Colonic mucosa (tissue), 4 donors: Measurements from ENCODE around the gene TM9SF2. TPM values are rescaled to one million over a fixed set of nuclear protein-coding genes. Genes with fewer than 3 reads are reported as not detected.

Experiments
- DNase-seq: peaks from one replicate; pipeline ENCODE4 v3.0.0-alpha.2; 2020
- H3K27ac ChIP-seq: fragments of 200-600 bp; one replicate; pipeline ENCODE4 v1.8.0; 2021
- H3K27me3 ChIP-seq: fragments of 200-600 bp; one replicate; pipeline ENCODE4 v1.8.0; 2021
- H3K36me3 ChIP-seq: fragments of 200-600 bp; one replicate; pipeline ENCODE4 v1.8.0; 2021
- H3K4me1 ChIP-seq: fragments of 200-600 bp; one replicate; pipeline ENCODE4 v1.8.0; 2021; ENCODE audit warnings: mild to moderate bottlenecking
- H3K4me3 ChIP-seq: fragments of 200-600 bp; one replicate; pipeline ENCODE4 v1.8.0; 2021
- H3K9ac ChIP-seq, 2 donors: one replicate each; pipeline ENCODE4 v1.7.0; 2013; ENCODE audit warnings: control low read depth in 2 of 2, low read depth in 2 of 2, low read length in 2 of 2
- H3K9me3 ChIP-seq: fragments of 200-600 bp; one replicate; pipeline ENCODE4 v1.8.0; 2021
- CTCF ChIP-seq: fragments of 200-600 bp; IDR thresholded peaks from one replicate; pipeline ENCODE4 v1.8.0; 2022; ENCODE audit warnings: antibody characterized with exemption, mild to moderate bottlenecking
- intact Hi-C: fragments of 100-400 bp; cut with DNase I; formaldehyde crosslinking; loops from one replicate; pipeline ENCODE4 v1.14.1; 2022
- total RNA-seq, 2 donors: library from RNA; stranded (reverse); fragmentation: NEBNext Ultra II Directional in 1 of 2; extraction: Animal tissue kit (Norgen Biotek cat#: 25700) in 1 of 2; gene quantifications; one replicate each; pipeline ENCODE4 v1.2.1, GENCODE V29; 2021
- donor health status: healthy.
- donor health status: DM: no; HTN: no; CAD: no.
- donor health status: DM: no; HTN: no; CAD: no.

The TM9SF2 gene
- total RNA-seq, 2 donors from 2014 or later = 205 to 220 TPM

GRCh38 chr13:99516153-99516929 lies 15.1 kb downstream of the TM9SF2 start:
- Histone ChIP-seq H3K4me3 (no peak overlapping the region), H3K9ac (no peak overlapping the region), H3K27me3 (no peaks in the 10 kb centered on the region), H3K27ac (no peak overlapping the region), H3K4me1 (no peaks in the 10 kb centered on the region), H3K9me3 (no peaks in the 10 kb centered on the region), H3K36me3 (no peaks in the 10 kb centered on the region)
- intact Hi-C loops = no loop called here
- TF ChIP-seq CTCF = no peak
- no peak for DNase-seq

GRCh38 chr13:99517577-99517976 lies 16.3 kb downstream of the TM9SF2 start:
- no peak for DNase-seq
- H3K4me3 ChIP-seq = no peak overlapping the region
- H3K4me1 ChIP-seq = no peaks in the 10 kb centered on the region
- no peaks in the 10 kb centered on the region for H3K27me3 ChIP-seq
- no peak for TF ChIP-seq CTCF
- no peak overlapping the region for H3K27ac ChIP-seq
- H3K36me3 ChIP-seq = no peaks in the 10 kb centered on the region
- intact Hi-C loops = no loop called here
- no peaks in the 10 kb centered on the region for H3K9me3 ChIP-seq
- no peak overlapping the region for H3K9ac ChIP-seq

GRCh38 chr13:99517984-99518383 lies 16.7 kb downstream of the TM9SF2 start:
- no peaks in the 10 kb centered on the region for H3K4me1 ChIP-seq
- no peak for TF ChIP-seq CTCF
- H3K9ac ChIP-seq = no peak overlapping the region
- no peaks in the 10 kb centered on the region for H3K27me3 ChIP-seq
- intact Hi-C loops = no loop called here
- H3K27ac ChIP-seq = no peak overlapping the region
- no peak overlapping the region for H3K4me3 ChIP-seq
- no peaks in the 10 kb centered on the region for H3K36me3 ChIP-seq
- no peak for DNase-seq
- H3K9me3 ChIP-seq = no peaks in the 10 kb centered on the region

- Histone ChIP-seq H3K27me3 (no peaks in the 10 kb centered on the region), H3K9me3 (no peaks in the 10 kb centered on the region), H3K4me1 (no peaks in the 10 kb centered on the region), H3K4me3 (no peak overlapping the region), H3K27ac (no peak overlapping the region), H3K9ac (no peak overlapping the region), H3K36me3 (peaks cover 5% of the 10 kb centered on the region)
- intact Hi-C loops = no loop called here
- TF ChIP-seq CTCF = no peak
- DNase-seq = no peak
Observed at GRCh38 chr13:99522298-99522697, 21.0 kb downstream of the TM9SF2 start.

- Histone ChIP-seq H3K36me3 (peaks cover 5% of the 10 kb centered on the region), H3K9ac (no peak overlapping the region), H3K27ac (no peak overlapping the region), H3K4me1 (no peaks in the 10 kb centered on the region), H3K4me3 (no peak overlapping the region), H3K9me3 (no peaks in the 10 kb centered on the region), H3K27me3 (no peaks in the 10 kb centered on the region)
- no peak for TF ChIP-seq CTCF
- DNase-seq = no peak
- intact Hi-C loops = no loop called here
Observed at GRCh38 chr13:99523838-99524237, 22.6 kb downstream of the TM9SF2 start.
